ENCODE measurements around the gene ITCH.

GRCh38 chr20:34472246-34472925 lies 109.3 kb downstream of the ITCH start:
- no peak for TF ChIP-seq CTCF (IDR thresholded peaks at IDR 0.05 in 2 of 3, conservative IDR thresholded peaks at IDR 0.05 in 1 of 3; ENCODE audit: borderline replicate concordance in 1 of 3, insufficient read depth in 1 of 3, low read depth in 2 of 3, low read length in 2 of 3)
- TF ChIP-seq SIN3A (IDR thresholded peaks at IDR 0.05; ENCODE audit: low read depth), result peak; percentile 70
- no peak for TF ChIP-seq POLR2A (IDR thresholded peaks at IDR 0.05; ENCODE audit: borderline replicate concordance, extremely low read depth, insufficient read depth, insufficient read length)
- no peak for TF ChIP-seq ATF3 (IDR thresholded peaks at IDR 0.05)
- TF ChIP-seq POLR2AphosphoS5 (IDR thresholded peaks at IDR 0.05; ENCODE audit: low read depth, low read length), result peak; percentile 27; the same call in 1 of the 2 replicates
- TF ChIP-seq EGR1 (IDR thresholded peaks at IDR 0.05; ENCODE audit: low read depth), result no peak
- no peak for TF ChIP-seq EZH2phosphoT487 (IDR thresholded peaks at IDR 0.05; ENCODE audit: borderline replicate concordance)
- TF ChIP-seq REST (IDR thresholded peaks at IDR 0.05; ENCODE audit: low read depth), result no peak
- peak; percentile 83 for TF ChIP-seq JUND (IDR thresholded peaks at IDR 0.05)
- TF ChIP-seq ZBTB33 (IDR thresholded peaks at IDR 0.05; ENCODE audit: extremely low read depth, insufficient replicate concordance, low read length), result no peak
- peak; percentile 34; the same call in 1 of the 2 replicates for TF ChIP-seq RAD21 (IDR thresholded peaks at IDR 0.05; ENCODE audit: low read depth)
- no peak for TF ChIP-seq EZH2 (IDR thresholded peaks at IDR 0.05)
